ENCODE data around the gene COLEC11.

- TF ChIP-seq CTCF (IDR thresholded peaks at IDR 0.05) (no peak), POLR2A (IDR thresholded peaks at IDR 0.05) (no peak), EP300 (IDR thresholded peaks at IDR 0.05) (no peak)
Observed at GRCh38 chr2:3628241-3628679, 33.3 kb downstream of the COLEC11 start.
